HEK293 (cell line): ENCODE measurements around the gene KCNK4.
A peak's percentile ranks its signal among the peaks of the same experiment; 100 is the strongest.

Source experiments
- CTCF ChIA-PET: fragments of 350-600 bp; formaldehyde crosslinking; extraction: SDS; loops from one replicate; lab custom pipeline; 2021; ENCODE audit warnings: antibody characterized with exemption; lab: Yijun Ruan, JAX
- POLR2A ChIA-PET: fragments of 300-600 bp; formaldehyde crosslinking; extraction: SDS; loops from one replicate; lab custom pipeline; 2020; ENCODE audit warnings: antibody characterized with exemption, inconsistent platforms; lab: Yijun Ruan, JAX
- H3K27ac ChIP-seq: fragments of 200-500 bp; sonication (Bioruptor generic); 2 replicates; pipeline ENCODE4 v1.5.1; 2014; ENCODE audit warnings: low read depth, low read length, control low read depth, inconsistent platforms; ENCODE audit errors: extremely low read depth
- H3K36me3 ChIP-seq, 2 experiments: fragments of 200-500 bp in 1 of 2; sonication (Bioruptor generic) in 1 of 2; 1 replicate in 1 of 2; 2 replicates in 1 of 2; pipeline ENCODE4 v1.5.1; 2014 to 2017; ENCODE audit warnings: inconsistent platforms in 2 of 2, low read length in 2 of 2; ENCODE audit not compliant: control insufficient read depth in 2 of 2, insufficient read depth in 1 of 2
- H3K4me1 ChIP-seq: fragments of 200-500 bp; sonication (Bioruptor generic); 2 replicates; pipeline ENCODE4 v1.5.1; 2014; ENCODE audit warnings: mild to moderate bottlenecking, low read length, inconsistent platforms; ENCODE audit not compliant: control insufficient read depth, insufficient read depth
- H3K4me3 ChIP-seq: 2 replicates; pipeline ENCODE4 v1.5.1; 2011; ENCODE audit warnings: low read depth, mild to moderate bottlenecking, control low read depth, low read length, moderate library complexity
- H3K9me3 ChIP-seq: fragments of 200-500 bp; sonication (Bioruptor generic); 2 replicates; pipeline ENCODE4 v1.5.1; 2014; ENCODE audit warnings: low read depth, low read length, inconsistent platforms; ENCODE audit not compliant: control insufficient read depth, insufficient read depth
- EGR2 ChIP-seq: fragments of 450-650 bp; formaldehyde crosslinking; IDR thresholded peaks from 2 replicates; pipeline ENCODE4 v1.5.1; 2016; ENCODE audit warnings: low read depth, missing biosample characterization, missing genetic modification characterization
- GFI1B ChIP-seq: fragments of 450-650 bp; formaldehyde crosslinking; IDR thresholded peaks from 2 replicates; pipeline ENCODE4 v1.5.1; 2016; ENCODE audit warnings: missing biosample characterization, missing genetic modification characterization
- HIC1 ChIP-seq: fragments of 450-650 bp; formaldehyde crosslinking; IDR thresholded peaks from 2 replicates; pipeline ENCODE4 v1.5.1; 2016; ENCODE audit warnings: missing biosample characterization, missing genetic modification characterization
- HOXA7 ChIP-seq: sonication (generic); formaldehyde crosslinking; IDR thresholded peaks from 2 replicates; pipeline ENCODE4 v1.8.1; 2022; ENCODE audit warnings: missing genetic modification reagents, borderline replicate concordance
- KLF17 ChIP-seq: fragments of 450-650 bp; formaldehyde crosslinking; IDR thresholded peaks from 2 replicates; pipeline ENCODE4 v1.5.1; 2016; ENCODE audit warnings: missing biosample characterization, missing genetic modification characterization
- OSR2 ChIP-seq: fragments of 450-650 bp; formaldehyde crosslinking; IDR thresholded peaks from 2 replicates; pipeline ENCODE4 v1.5.1; 2016; ENCODE audit warnings: missing biosample characterization, missing genetic modification characterization
- TSHZ1 ChIP-seq: fragments of 450-650 bp; formaldehyde crosslinking; IDR thresholded peaks from 2 replicates; pipeline ENCODE4 v1.5.1; 2016; ENCODE audit warnings: missing biosample characterization, missing genetic modification characterization, borderline replicate concordance
- WT1 ChIP-seq: fragments of 450-650 bp; formaldehyde crosslinking; IDR thresholded peaks from 2 replicates; pipeline ENCODE4 v1.5.1; 2016; ENCODE audit warnings: missing biosample characterization, missing genetic modification characterization
- YY2 ChIP-seq: fragments of 450-650 bp; formaldehyde crosslinking; IDR thresholded peaks from 2 replicates; pipeline ENCODE4 v1.5.1; 2016; ENCODE audit warnings: missing biosample characterization, missing genetic modification characterization
- ZFHX2 ChIP-seq: fragments of 450-650 bp; formaldehyde crosslinking; conservative IDR thresholded peaks from 2 replicates; pipeline ENCODE4 v1.5.1; 2016; ENCODE audit warnings: missing biosample characterization, missing genetic modification characterization
- ZNF132 ChIP-seq: fragments of 450-650 bp; formaldehyde crosslinking; IDR thresholded peaks from 2 replicates; pipeline ENCODE4 v1.5.1; 2017; ENCODE audit warnings: missing biosample characterization, missing genetic modification characterization, borderline replicate concordance
- ZNF146 ChIP-seq: fragments of 450-650 bp; formaldehyde crosslinking; IDR thresholded peaks from 2 replicates; pipeline ENCODE4 v1.5.1; 2016; ENCODE audit warnings: missing biosample characterization, missing genetic modification characterization
- ZNF324 ChIP-seq: fragments of 450-650 bp; formaldehyde crosslinking; IDR thresholded peaks from 2 replicates; pipeline ENCODE4 v1.5.1; 2016; ENCODE audit warnings: missing biosample characterization, missing genetic modification characterization
- ZNF394 ChIP-seq: fragments of 450-650 bp; formaldehyde crosslinking; IDR thresholded peaks from 2 replicates; pipeline ENCODE4 v1.5.1; 2016; ENCODE audit warnings: missing biosample characterization, missing genetic modification characterization, mild to moderate bottlenecking, moderate library complexity, borderline replicate concordance
- ZNF423 ChIP-seq: fragments of 450-650 bp; formaldehyde crosslinking; IDR thresholded peaks from 2 replicates; pipeline ENCODE4 v1.5.1; 2016; ENCODE audit warnings: missing biosample characterization, missing genetic modification characterization
- ZNF433 ChIP-seq: fragments of 450-650 bp; formaldehyde crosslinking; IDR thresholded peaks from 2 replicates; pipeline ENCODE4 v1.5.1; 2016; ENCODE audit warnings: missing biosample characterization, missing genetic modification characterization, low read depth
- ZNF521 ChIP-seq: fragments of 450-650 bp; formaldehyde crosslinking; IDR thresholded peaks from 2 replicates; pipeline ENCODE4 v1.5.1; 2017; ENCODE audit warnings: missing biosample characterization, mild to moderate bottlenecking, missing genetic modification characterization
- ZNF571 ChIP-seq: fragments of 450-650 bp; formaldehyde crosslinking; IDR thresholded peaks from 2 replicates; pipeline ENCODE4 v1.5.0; 2017; ENCODE audit warnings: missing biosample characterization, missing genetic modification characterization
- ZNF626 ChIP-seq: fragments of 450-650 bp; sonication (Bioruptor Pico); formaldehyde crosslinking; IDR thresholded peaks from 2 replicates; pipeline ENCODE4 v1.5.1; 2018; ENCODE audit warnings: missing biosample characterization, missing genetic modification characterization, inconsistent platforms
- ZNF664 ChIP-seq: fragments of 450-650 bp; formaldehyde crosslinking; IDR thresholded peaks from 2 replicates; pipeline ENCODE4 v1.5.1; 2016; ENCODE audit warnings: missing biosample characterization, missing genetic modification characterization
- ZSCAN4 ChIP-seq: fragments of 450-650 bp; formaldehyde crosslinking; IDR thresholded peaks from 2 replicates; pipeline ENCODE4 v1.5.1; 2017; ENCODE audit warnings: missing biosample characterization, missing genetic modification characterization
- ZXDB ChIP-seq: fragments of 450-650 bp; formaldehyde crosslinking; IDR thresholded peaks from 2 replicates; pipeline ENCODE4 v1.5.1; 2016; ENCODE audit warnings: missing biosample characterization, missing genetic modification characterization

KCNK4 gene

GRCh38 chr11:64331569-64332371, 40.7 kb downstream of the KCNK4 start (continued):
- peak; percentile 39; the same call in 1 of the 2 replicates for TF ChIP-seq ZNF324 (tag by site-specific recombination)
- peak; percentile 90 for TF ChIP-seq ZSCAN4 (tag by site-specific recombination)
- TF ChIP-seq HOXA7 (CRISPR knock-in tag), result no peak
- no peak for TF ChIP-seq ZNF664
- no peak for TF ChIP-seq HIC1 (tag by site-specific recombination)
- TF ChIP-seq, all 188 proteins: peak for 21

- TF ChIP-seq OSR2 (tag by site-specific recombination) (no peak), ZNF146 (tag by site-specific recombination) (peak; percentile 83), ZNF571 (no peak), GFI1B (no peak), YY2 (tag by site-specific recombination) (no peak), WT1 (tag by site-specific recombination) (no peak), EGR2 (tag by site-specific recombination) (no peak)
- ChIA-PET CTCF (interaction anchor here (0.6 to 9.6 kb wide), 6 partner anchors 16 to 119 kb away, joined by 3 to 81 read pairs (median 6); partner anchors contain the start of genes ESRRA, PRDX5, RPS6KA4 and TRMT112), POLR2A (interaction anchor here (0.6 to 2.3 kb wide), 3 partner anchors 9 to 43 kb away, joined by 3 to 7 read pairs (median 4); partner anchors contain the start of genes PRDX5 and TRMT112)
- Histone ChIP-seq H3K36me3 (no peaks in the 10 kb centered on the region), H3K4me3 (no peak overlapping the region), H3K4me1 (no peaks in the 10 kb centered on the region), H3K9me3 (no peaks in the 10 kb centered on the region), H3K27ac (no peak overlapping the region)
Measured at GRCh38 chr11:64333556-64333955, 42.5 kb downstream of the KCNK4 start.

- H3K4me3 ChIP-seq, result no peak overlapping the region
- no peaks in the 10 kb centered on the region for H3K4me1 ChIP-seq
- H3K9me3 ChIP-seq, result no peaks in the 10 kb centered on the region
- no peaks in the 10 kb centered on the region for H3K36me3 ChIP-seq
- CTCF ChIA-PET, result interaction anchor here (1.0 to 9.6 kb wide), 4 partner anchors 11 to 21 kb away, joined by 3 to 81 read pairs (median 6); partner anchors contain the start of genes PRDX5, RPS6KA4 and TRMT112
- H3K27ac ChIP-seq, result no peak overlapping the region
- POLR2A ChIA-PET, result interaction anchor here (0.7 to 3.0 kb wide), 4 partner anchors 15 to 30 kb away, joined by 5 to 20 read pairs (median 7); partner anchors contain the start of genes ESRRA, PRDX5 and TRMT112
- no peak for TF ChIP-seq ZNF521 (tag by site-specific recombination)
- peak; percentile 59 for TF ChIP-seq ZNF394 (tag by site-specific recombination)
- TF ChIP-seq ZFHX2 (tag by site-specific recombination), result no peak
- 0 out of 2 replicates have a peak, but pooled peaks have one; percentile 56 for TF ChIP-seq KLF17
- TF ChIP-seq ZNF626 (tag by site-specific recombination), result no peak
- TF ChIP-seq ZNF132 (tag by site-specific recombination), result no peak
- TF ChIP-seq ZXDB (tag by site-specific recombination), result peak; percentile 99
- TF ChIP-seq ZNF433 (tag by site-specific recombination), result no peak
- TF ChIP-seq ZNF423 (tag by site-specific recombination), result no peak
- peak; percentile 28; the same call in 1 of the 2 replicates for TF ChIP-seq TSHZ1 (tag by site-specific recombination)
Measured at GRCh38 chr11:64334764-64335735, 43.9 kb downstream of the KCNK4 start.
